ENCODE measurements around the gene HTR4.

HTR4 gene

DNA sequence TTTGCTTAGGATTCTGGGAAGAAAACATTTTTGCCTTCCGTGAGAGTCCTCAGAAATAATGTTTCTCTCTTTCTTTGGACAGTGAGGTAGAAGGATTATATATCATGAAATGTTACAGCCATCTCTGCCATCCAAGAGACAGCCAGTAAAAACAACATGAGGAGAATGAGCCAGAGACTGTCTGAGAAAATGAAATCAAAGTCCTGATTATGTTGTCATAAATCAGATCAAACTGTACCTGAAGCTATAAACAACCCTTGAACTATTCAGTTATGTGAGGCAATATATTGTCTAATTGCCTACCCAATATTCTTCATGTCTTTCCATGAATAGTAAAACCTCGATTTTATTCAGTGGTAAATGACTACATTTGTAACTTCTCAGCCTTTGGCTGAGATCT, 9.2 kb upstream of the HTR4 start:
- no peak for DNase-seq

DNA sequence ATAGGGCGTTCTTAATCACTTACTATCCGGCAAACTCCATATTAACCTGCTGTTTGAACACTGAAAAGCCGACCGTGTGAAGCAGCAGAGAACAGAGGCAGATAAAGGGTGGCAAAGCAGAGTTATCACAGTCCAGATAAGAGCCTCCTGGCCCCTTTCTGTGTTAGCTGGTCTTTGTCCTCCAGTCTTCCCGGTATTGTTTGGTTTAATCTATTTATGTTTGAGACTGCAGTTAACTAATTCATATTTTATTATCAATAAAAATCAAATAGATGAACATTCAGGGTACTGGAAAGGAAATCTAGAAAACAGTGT, 6.0 kb upstream of the HTR4 start:
- DNase-seq: no peak

DNA sequence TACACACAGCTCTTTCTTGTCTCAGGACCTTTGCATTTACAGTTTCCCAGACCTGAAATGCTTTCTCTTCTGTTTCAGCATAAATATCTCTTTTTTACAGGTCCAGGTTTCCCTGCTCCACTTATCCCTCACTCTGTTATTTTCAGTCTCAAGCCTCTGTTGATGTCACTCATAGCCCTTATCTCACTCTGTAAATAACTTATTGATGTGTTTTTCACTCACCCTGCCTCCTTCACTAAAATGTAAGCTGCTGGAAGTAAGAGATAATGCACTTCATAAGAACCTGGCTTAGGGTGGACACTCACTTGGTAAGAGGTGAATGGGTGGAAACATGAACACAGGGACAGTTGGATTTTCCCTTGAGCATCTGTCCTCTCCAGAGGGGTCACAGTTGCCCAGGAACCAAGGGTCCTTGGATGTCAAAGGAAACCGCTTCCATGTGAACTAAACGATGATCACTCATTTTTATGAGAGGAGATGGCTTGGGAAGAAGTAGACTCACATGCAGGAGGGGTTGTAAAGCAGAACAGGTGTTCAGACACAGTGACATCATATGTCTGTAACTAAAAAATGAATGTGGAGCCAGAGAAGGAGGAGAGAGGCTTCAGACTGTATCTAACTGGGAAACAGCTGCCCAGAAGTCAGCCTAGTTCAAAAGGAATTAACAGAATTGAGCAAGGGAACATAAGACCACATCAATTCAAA, 5.5 kb upstream of the HTR4 start:
- no peak for DNase-seq

GRCh38 chr5:148653291-148653835, 964 bp downstream of the HTR4 start:
- peak in 4 of 58 donors; percentile 9 to 43 (median 35) for DNase-seq

DNA sequence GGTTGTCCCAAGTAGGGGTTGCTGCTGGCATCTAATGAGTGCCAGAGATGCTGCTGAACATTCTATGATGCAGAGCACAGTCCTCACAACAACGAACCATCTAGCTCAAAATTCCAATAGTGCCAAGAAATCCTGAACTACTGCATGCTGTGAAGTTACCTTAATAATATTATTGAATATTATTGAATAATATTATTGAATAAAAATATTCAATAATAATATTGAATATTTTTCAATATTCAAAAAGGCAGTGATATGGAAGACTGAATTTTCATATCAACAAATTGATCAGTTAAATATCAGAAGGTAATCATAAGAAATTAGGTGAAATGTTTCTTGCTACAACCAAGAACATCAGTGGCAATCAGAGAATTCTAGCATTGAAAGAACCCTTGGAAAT, 2.8 kb downstream of the HTR4 start:
- DNase-seq: no peak

DNA sequence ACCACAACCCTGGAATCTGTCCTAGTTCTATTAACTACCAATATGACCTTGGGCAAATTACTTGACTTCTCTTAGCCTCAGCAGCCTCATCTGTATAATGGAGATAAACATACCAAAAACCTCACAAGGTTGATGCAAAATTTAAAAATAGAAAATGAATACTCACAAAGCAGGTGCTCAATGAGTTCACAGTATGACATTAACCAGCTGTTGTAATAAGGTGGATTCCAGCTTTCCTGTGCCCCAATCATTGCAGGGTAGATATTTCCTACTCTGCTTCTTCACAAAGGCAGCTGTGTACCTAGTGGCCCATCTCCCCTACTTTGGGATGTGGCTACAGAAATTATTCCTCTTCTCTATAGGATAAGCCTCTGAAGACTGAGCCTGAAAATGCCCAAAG, 8.8 kb downstream of the HTR4 start:
- no peak for DNase-seq

DNA sequence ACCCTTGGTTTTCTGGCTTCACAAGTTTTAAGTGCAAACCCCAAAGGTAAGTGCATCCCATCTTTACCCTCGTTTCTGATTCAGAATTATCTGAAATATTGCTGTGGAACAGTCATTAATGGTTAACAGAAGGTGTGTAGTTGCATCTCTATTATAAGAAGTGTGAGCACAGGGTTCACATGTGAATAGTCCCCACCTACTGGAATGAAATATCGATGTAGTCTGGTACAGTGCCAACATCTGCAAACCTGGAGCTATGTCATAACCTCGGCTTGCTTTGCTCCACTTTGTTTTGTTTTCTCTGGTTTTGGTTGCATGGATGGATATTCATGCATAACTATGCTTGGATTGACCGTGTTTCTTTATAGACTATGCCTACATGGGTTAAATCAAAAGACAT, 12.6 kb downstream of the HTR4 start:
- DNase-seq: no peak

GRCh38 chr5:148640471-148640870, 13.9 kb downstream of the HTR4 start:
- no peak for DNase-seq

- DNase-seq: no peak
Observed at GRCh38 chr5:148639081-148639480, 15.2 kb downstream of the HTR4 start.

GRCh38 chr5:148636353-148636752, 18.0 kb downstream of the HTR4 start:
- DNase-seq: no peak

- DNase-seq: no peak
Observed at GRCh38 chr5:148635321-148636083, 18.8 kb downstream of the HTR4 start.

DNA sequence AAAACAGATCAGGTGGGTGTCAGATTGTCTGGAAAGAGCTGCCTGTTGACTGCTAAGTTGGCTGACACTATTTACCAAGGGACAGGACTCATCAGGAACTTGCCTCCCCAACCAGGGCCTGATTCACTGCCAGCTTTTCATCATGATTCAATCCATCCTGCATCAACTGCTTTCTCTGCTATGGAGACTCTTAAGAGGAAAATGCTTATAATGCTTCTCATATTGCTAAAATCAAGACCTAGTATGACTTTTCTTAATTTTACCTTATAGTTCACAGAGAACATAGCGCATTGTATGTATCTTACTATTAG, 21.3 kb downstream of the HTR4 start:
- DNase-seq: no peak

DNA sequence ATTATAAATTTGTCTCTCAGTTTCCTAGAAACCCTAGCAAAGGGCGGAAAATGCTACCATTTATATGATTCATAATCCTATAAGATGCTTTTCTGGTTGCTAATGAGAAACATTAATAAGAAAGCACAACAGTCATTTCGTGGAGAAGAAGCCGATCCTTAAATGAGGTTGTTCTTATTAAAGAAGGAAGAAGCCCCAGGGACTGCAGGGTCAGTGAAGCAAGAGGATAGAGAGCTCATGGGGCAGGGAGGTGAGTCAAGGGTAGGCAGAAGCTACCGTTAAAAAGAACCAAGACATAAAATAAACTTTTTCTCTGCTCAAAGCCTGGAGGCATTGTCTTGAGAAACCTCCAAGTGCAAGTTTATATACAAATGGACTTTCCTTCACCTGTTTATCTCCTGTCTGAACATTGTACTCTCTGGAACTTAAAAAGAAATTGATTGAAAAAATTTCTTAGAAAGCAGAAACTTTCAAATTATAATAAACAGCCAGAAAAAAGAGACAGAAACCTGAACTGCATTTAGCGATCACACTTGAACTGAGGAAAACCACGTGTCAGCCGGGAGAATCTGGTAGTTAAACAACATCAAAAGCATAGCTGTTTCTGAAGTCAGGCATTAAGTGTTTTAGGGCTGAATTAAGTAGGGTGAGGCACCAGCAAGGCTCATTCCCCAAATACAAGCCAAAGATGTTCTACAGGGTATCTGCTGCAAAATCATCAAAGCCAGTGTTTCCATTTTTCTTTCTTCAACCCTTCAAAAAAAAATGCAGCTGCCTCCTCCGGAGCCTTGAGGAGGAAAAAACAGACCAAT, 21.9 kb downstream of the HTR4 start:
- DNase-seq: no peak

- no peak for DNase-seq
Observed at GRCh38 chr5:148626986-148627385, 27.3 kb downstream of the HTR4 start.

- no peak for DNase-seq
Observed at GRCh38 chr5:148626081-148626613, 28.2 kb downstream of the HTR4 start.

DNA sequence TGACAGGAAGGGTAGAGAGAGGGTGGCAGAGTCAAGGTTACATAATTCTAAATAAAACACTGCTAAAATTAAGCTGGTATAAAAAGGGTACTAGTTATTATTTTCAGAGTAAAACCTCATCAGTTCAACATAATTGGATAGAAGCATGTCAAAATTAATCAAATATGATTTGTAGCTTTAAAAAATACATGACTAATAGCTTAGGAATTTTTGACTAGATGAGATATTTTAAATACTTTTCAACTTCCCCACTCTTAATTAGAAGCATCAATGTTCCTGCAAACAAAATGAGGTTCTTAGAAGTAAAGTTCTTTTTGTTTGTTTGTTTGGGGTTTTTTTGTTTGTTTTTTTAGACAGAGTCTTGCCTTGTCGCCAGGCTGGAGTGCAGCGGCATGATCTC, 29.1 kb downstream of the HTR4 start:
- DNase-seq: no peak

DNA sequence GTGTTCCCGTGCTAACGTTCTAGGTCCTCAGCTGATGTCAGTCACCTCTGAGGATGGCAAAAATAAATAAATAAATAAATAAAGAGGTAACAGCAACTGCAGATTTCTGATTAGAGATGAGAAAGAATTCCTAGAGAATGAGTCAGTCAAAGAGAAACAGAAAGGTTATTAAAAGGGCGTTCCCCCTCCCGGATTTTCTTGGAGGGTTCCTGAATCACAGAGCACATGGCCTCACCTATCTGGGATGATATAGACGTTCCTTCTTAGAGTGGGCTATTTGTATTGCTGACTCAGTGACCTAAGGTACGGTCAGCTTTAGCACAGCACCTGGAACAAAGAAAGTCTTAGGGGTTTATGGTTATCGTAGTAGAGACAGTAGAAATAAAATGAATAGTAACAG, 30.6 kb downstream of the HTR4 start:
- DNase-seq: no peak

DNA sequence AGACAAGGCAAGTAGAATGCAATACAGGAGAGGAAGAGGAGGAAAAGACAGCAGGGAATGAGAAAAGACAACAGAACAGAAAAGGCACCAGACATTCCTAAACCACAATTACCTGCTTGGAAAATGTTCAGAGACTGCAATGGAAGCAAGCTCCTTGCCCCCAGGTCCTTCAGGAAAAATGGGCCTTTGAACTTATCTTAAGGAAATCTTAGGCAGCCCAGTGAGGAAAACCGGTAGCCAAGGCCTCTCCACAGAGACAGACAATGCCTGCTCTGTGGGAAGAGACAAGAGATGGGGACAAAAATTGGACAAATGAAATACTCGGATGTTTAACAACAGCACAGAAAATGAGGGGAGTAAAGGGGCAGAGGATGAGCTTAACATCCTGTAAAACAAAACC, 31.2 kb downstream of the HTR4 start:
- DNase-seq: no peak

- no peak for DNase-seq
Observed at GRCh38 chr5:148620696-148621095, 33.6 kb downstream of the HTR4 start.

GRCh38 chr5:148620091-148620490, 34.2 kb downstream of the HTR4 start:
- no peak for DNase-seq

DNA sequence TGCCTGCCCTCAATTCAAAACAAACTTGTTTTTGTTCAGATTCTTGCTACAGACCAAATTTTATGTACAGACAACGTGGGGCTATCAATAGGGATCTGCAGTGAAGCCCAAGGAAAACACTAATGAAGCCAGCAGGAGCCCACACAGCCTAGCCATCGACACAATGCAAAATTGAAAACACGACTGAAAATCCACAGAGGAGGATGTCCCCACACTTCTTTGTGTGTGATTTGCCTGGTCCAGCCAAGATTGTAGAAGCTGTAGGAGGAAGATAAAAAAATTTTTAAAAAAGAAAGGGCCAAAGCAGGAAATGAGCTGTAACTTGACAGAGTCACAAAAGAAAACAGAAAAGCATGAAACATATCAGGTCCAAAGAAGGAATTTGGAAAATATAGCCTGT, 34.8 kb downstream of the HTR4 start:
- DNase-seq: peak in 4 of 58 donors; percentile 4 to 26 (median 8)

DNA sequence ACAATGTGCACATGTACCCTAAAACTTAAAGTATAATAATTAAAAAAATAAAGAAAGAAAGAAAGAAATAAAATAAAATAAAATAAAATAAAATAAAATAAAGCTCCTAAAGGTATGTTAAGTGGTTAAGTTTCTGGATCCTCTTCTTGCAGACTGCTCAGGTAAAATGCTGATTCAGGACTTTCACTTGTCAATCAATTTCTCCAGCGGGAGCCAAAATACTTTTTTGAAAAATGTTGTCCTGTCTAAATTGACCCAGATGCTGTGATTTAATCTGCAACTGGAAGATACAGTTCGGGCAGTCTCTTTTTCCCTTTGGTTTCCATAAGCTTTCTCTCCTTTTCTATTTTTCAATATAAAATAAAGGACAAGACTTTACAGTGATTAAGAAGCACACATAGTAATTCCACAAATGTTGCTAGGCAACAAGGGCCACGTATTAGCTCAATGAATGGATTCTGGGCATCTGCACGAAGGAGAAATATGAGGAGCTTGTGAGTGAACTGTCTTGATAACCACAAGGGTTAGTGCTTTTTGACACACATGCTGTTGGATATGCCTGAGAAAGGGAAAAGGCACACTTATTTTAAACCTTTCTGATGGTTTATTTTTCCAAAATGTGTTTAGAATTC, 38.6 kb downstream of the HTR4 start:
- no peak for DNase-seq

Measured in anterior cingulate cortex (tissue), 58 donors.